Adrenal gland (tissue), 12 donors: ENCODE results near the gene HEMGN. TPM values are rescaled to one million over a fixed set of nuclear protein-coding genes. Genes with fewer than 3 reads are reported as not detected.
A peak's percentile ranks its signal among the peaks of the same experiment; 100 is the strongest.

ENCODE experiments used
- DNase-seq, 7 donors: peaks; one replicate each; pipeline ENCODE4 v3.0.0-alpha.2; 2019 to 2020
- H3K27ac ChIP-seq, 5 donors: fragments of 200-600 bp; sonication (generic) in 4 of 5; 1 replicate in 3 of 5; 2 replicates in 2 of 5; pipeline versions ENCODE4 v1.5.1 to v1.8.0; 2016 to 2020; ENCODE audit warnings: mild to moderate bottlenecking in 1 of 5
- H3K27me3 ChIP-seq: fragments of 200-600 bp; 2 replicates; pipeline ENCODE4 v1.8.0; 2021
- H3K36me3 ChIP-seq, 2 donors: fragments of 200-600 bp; replicated peaks in 1 of 2; 1 replicate in 1 of 2; 2 replicates in 1 of 2; pipeline versions ENCODE4 v1.5.1 to v1.8.0; 2018 to 2022
- H3K4me1 ChIP-seq, 2 donors: fragments of 200-600 bp; replicated peaks in 1 of 2; 1 replicate in 1 of 2; 2 replicates in 1 of 2; pipeline versions ENCODE4 v1.5.1 to v1.8.0; 2018 to 2021
- H3K4me3 ChIP-seq, 4 donors: fragments of 200-600 bp; sonication (generic) in 3 of 4; one replicate each; pipeline ENCODE4 v1.5.1; 2016 to 2018
- H3K9me3 ChIP-seq, 3 donors: fragments of 200-600 bp; sonication (generic) in 1 of 3; replicated peaks in 1 of 3; 1 replicate in 2 of 3; 2 replicates in 1 of 3; pipeline versions ENCODE4 v1.5.1 to v1.8.0; 2016 to 2021
- CTCF ChIP-seq, 6 experiments: fragments of 450-650 bp in 4 of 6; fragments of 200-600 bp in 2 of 6; sonication (generic) in 1 of 6; IDR thresholded peaks; 1 replicate in 5 of 6; 2 replicates in 1 of 6; pipeline versions ENCODE4 v1.5.1 to v1.8.0; 2016 to 2021; ENCODE audit warnings: antibody characterized with exemption in 6 of 6, mild to moderate bottlenecking in 2 of 6, moderate library complexity in 1 of 6
- POLR2A ChIP-seq, 2 donors: fragments of 450-650 bp; IDR thresholded peaks; one replicate each; pipeline ENCODE4 v1.6.1; 2017; ENCODE audit warnings: antibody characterized with exemption in 2 of 2, mild to moderate bottlenecking in 2 of 2, moderate library complexity in 1 of 2
- WGBS, 4 donors: extraction: QIAGEN DNeasy Blood & Tissue Kit in 2 of 4; methylation state at CpG; one replicate each; pipeline versions ENCODE4 v1.1.5 to v1.1.7; 2013 to 2017; 5-methylcytosine and 5-hydroxymethylcytosine counted together
- intact Hi-C, 2 donors: fragments of 100-400 bp; cut with DNase I; formaldehyde crosslinking; loops; one replicate each; pipeline versions ENCODE4 v1.14.1 to v1.15.0; 2022 to 2023
- polyA plus RNA-seq, 3 donors: library from polyadenylated mRNA; stranded (reverse); fragments of 200-250 nt in 2 of 3; fragments of 350-450 nt in 1 of 3; fragmentation: Illumina TruSeq in 1 of 3; extraction: RNeasy Lipid Tissue Mini Kit (QIAGEN cat#74804) in 1 of 3; gene quantifications; one replicate each; pipeline ENCODE4 v1.2.3, GENCODE V29; 2013 to 2014
- total RNA-seq, 9 donors: library from RNA; depleted of rRNA in 4 of 9; stranded (reverse); fragments of >200 nt in 4 of 9; fragments of 120-200 nt in 1 of 9; fragmentation: NEBNext Ultra II Directional in 1 of 9; extraction: Animal tissue kit (Norgen Biotek cat#: 25700) in 1 of 9; gene quantifications; one replicate each; pipeline versions ENCODE4 v1.1.0 to v1.2.4, GENCODE V29; 2013 to 2023
- donor health status: healthy with polysubstance abuse.
- donor health status: Bipolar disorder and iron deficiency.
- donor health status: DM: yes; HTN: yes; CAD: no.
- donor health status: DM: no; HTN: no; CAD: no.
- donor health status: DM: no; HTN: no; CAD: no.
- donor health status: DM: yes; HTN: yes; CAD: no.

The HEMGN gene
- total and polyA plus RNA-seq, 12 donors, result 0.22 to 10.0 (median 0.23) TPM; not detected in 9

- intact Hi-C loops, result no loop called here
- Histone ChIP-seq H3K27ac (peak overlapping the region in 2 of 5 donors; percentile 84 to 85), H3K9me3 (no peaks in the 10 kb centered on the region), H3K4me3 (no peak overlapping the region), H3K36me3 (peaks cover 0 to 40% of the 10 kb centered on the region in 2 donors), H3K4me1 (peaks cover 23 to 29% of the 10 kb centered on the region in 2 donors), H3K27me3 (no peaks in the 10 kb centered on the region)
- no peak for TF ChIP-seq POLR2A (IDR thresholded peaks at IDR 0.05)
- no peak for TF ChIP-seq CTCF (IDR thresholded peaks at IDR 0.05)
- no peak for DNase-seq
- WGBS, 4 donors, result 84 to 92% (median 85%) methylated on average over 5 of the region's 5 CpGs
Measured at GRCh38 chr9:97907632-97908031, 30.3 kb downstream of the HEMGN start.

GRCh38 chr9:97907046-97907445 lies 30.9 kb downstream of the HEMGN start:
- Histone ChIP-seq H3K4me1 (peaks cover 23 to 29% of the 10 kb centered on the region in 2 donors), H3K36me3 (peaks cover 0 to 37% of the 10 kb centered on the region in 2 donors), H3K27ac (peak overlapping the region; percentile 66 to 85 (median 83)), H3K4me3 (no peak overlapping the region), H3K27me3 (no peaks in the 10 kb centered on the region), H3K9me3 (no peaks in the 10 kb centered on the region)
- 74 to 90% (median 80%) methylated on average over 3 of the region's 3 CpGs for WGBS, 4 donors
- no peak for DNase-seq
- TF ChIP-seq POLR2A (IDR thresholded peaks at IDR 0.05) (no peak), CTCF (IDR thresholded peaks at IDR 0.05) (no peak)
- intact Hi-C loops, result no loop called here

- TF ChIP-seq POLR2A (IDR thresholded peaks at IDR 0.05), result peak in 1 of 2 donors; percentile 70
- no peak for TF ChIP-seq CTCF (IDR thresholded peaks at IDR 0.05)
- intact Hi-C loops, result no loop called here
- WGBS, 4 donors, result 51 to 64% (median 58%) methylated on average over 12 of the region's 12 CpGs
- Histone ChIP-seq H3K4me3 (peak overlapping the region in 1 of 4 donors; percentile 31), H3K9me3 (no peaks in the 10 kb centered on the region), H3K4me1 (peaks cover 23 to 29% of the 10 kb centered on the region in 2 donors), H3K36me3 (peaks cover 0 to 29% of the 10 kb centered on the region in 2 donors), H3K27ac (peak overlapping the region; percentile 66 to 85 (median 83)), H3K27me3 (no peaks in the 10 kb centered on the region)
- DNase-seq, result peak; percentile 82 to 95 (median 92)
Measured at GRCh38 chr9:97906236-97906831, 31.6 kb downstream of the HEMGN start.

- Histone ChIP-seq H3K27me3 (no peaks in the 10 kb centered on the region), H3K9me3 (no peaks in the 10 kb centered on the region), H3K4me3 (no peak overlapping the region), H3K4me1 (peaks cover 23 to 36% of the 10 kb centered on the region in 2 donors), H3K36me3 (peaks cover 0 to 25% of the 10 kb centered on the region in 2 donors), H3K27ac (peak overlapping the region in 2 of 5 donors; percentile 83 to 85)
- DNase-seq, result no peak
- TF ChIP-seq CTCF (IDR thresholded peaks at IDR 0.05), result no peak
- TF ChIP-seq POLR2A (IDR thresholded peaks at IDR 0.05), result no peak
- intact Hi-C loops, result no loop called here
- 77 to 82% (median 80%) methylated on average over 2 of the region's 2 CpGs for WGBS, 4 donors
Measured at GRCh38 chr9:97905228-97905627, 32.7 kb downstream of the HEMGN start.
